Endometrium (tissue), 2 donors: ENCODE measurements around the gene TPSAB1.
"Not testable (repeated sequence)": the region's sequence is repeated elsewhere in the genome, so short reads cannot be mapped to it uniquely, and the experiment has no call there.

Experiments used
- FAIRE-seq: peaks from 2 replicates; lab custom pipeline; 2012; peaks lifted over from hg19 to GRCh38; lab: Jason Lieb, UNC
- donor health status: control.
- donor health status: control.

Gene TPSAB1

GRCh38 chr16:1240436-1240835, at the start of gene TPSAB1:
Gene TPSAB1, plus strand, starts transcription at chr16:1240705. Its CDS starts 234 bp downstream, at chr16:1240939.
- FAIRE-seq = not testable (repeated sequence)

DNA sequence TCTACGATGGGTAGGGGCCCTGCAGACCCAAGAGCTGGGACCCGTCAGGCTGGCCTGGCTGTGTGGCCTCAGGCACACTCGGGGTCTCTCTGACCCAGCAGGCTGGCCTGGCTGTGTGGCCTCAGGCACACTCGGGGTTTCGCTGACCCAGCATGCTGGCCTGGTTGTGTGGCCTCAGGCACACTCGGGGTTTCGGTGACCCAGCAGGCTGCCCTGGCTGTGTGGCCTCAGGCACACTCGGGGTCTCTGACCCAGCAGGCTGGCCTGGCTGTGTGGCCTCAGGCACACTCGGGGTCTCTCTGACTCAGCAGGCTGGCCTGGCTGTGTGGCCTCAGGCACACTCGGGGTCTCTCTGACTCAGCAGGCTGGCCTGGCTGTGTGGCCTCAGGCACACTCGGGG, 49.7 kb upstream of the TPSAB1 start:
- not testable (repeated sequence) for FAIRE-seq

DNA sequence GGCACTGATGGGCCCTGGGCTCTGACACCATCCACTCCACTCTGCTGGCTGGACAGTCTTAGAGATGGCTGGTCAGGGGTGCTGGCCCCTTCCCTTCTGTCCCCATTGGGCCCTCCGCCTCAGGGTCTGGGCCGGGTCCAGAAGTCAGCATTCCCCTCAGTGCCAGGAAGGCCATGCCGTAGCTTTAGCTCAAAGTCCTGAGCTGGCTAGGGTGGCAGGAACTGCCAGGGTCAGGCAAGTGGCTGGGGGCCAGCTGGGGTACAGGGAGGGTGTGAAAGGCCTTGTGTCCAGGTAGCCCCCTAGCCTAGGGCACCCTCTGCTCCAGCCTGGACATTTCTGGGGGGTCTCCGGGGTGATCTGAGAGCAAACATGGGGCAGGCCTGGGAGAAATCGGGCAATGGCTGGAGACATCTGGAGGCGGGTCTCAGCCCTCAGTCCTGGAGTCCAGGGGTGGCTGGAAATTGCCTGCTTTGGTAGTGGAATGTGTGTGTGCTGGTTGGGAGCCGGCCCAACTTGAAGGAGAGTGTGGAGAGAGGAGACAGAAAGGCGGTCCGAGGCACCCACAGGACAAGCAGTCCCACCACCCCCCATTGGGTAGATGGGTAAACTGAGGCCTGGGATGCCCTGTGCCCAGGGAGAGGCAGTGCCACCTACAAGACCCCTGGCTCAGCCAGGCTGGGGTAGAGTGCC, 48.0 kb upstream of the TPSAB1 start:
- FAIRE-seq = no peak

DNA sequence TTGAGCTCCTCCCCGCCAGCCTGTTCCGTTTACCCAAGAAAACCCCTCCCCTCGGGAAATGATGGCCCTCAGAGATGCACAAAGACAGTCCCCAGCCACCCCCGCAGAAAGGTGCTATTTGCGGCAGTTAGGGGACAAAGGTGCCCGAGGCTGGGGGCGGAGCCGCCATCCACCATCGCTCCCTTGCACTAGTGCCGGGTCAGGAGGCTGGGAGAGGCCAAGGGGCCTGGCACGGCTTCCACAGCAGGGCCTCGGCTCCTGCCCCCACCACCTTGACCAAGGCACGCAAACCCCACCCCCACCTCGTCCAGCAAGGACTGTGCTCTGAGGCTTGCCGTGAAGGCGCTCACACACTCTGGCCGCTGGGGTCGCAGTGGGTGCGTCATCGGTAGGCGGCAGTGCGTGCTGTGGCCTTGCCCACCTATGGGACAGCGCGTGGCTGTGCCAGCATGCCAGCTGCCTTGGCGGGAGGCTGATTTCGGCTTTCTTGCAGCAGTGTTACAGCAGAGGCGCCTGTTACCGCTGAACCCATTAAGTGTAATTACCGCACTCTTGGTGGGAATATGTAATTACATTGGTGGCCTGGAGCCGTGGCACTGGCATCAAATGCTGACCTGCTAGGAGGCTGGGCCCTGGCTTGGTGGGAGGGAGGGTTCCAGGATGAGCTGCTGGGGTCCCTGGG, 47.2 kb upstream of the TPSAB1 start:
- no peak for FAIRE-seq

GRCh38 chr16:1193825-1194581, 46.5 kb upstream of the TPSAB1 start:
- FAIRE-seq = no peak

- FAIRE-seq = no peak
Measured at GRCh38 chr16:1194665-1195392, 45.7 kb upstream of the TPSAB1 start.

DNA sequence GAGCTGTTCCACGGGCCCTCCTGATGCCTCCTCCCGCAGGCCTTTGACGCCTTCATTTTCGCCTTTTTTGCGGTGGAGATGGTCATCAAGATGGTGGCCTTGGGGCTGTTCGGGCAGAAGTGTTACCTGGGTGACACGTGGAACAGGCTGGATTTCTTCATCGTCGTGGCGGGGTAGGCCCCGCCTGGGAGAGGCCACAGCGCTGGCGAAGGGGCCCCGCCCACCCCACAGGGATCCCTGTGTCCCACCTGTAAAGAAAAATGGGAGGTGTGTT, 45.2 kb upstream of the TPSAB1 start:
- FAIRE-seq = no peak

GRCh38 chr16:1196494-1196893, 44.0 kb upstream of the TPSAB1 start:
- no peak for FAIRE-seq

GRCh38 chr16:1197237-1197866, 43.2 kb upstream of the TPSAB1 start:
- no peak for FAIRE-seq

GRCh38 chr16:1198194-1198593, 42.3 kb upstream of the TPSAB1 start:
- no peak for FAIRE-seq

DNA sequence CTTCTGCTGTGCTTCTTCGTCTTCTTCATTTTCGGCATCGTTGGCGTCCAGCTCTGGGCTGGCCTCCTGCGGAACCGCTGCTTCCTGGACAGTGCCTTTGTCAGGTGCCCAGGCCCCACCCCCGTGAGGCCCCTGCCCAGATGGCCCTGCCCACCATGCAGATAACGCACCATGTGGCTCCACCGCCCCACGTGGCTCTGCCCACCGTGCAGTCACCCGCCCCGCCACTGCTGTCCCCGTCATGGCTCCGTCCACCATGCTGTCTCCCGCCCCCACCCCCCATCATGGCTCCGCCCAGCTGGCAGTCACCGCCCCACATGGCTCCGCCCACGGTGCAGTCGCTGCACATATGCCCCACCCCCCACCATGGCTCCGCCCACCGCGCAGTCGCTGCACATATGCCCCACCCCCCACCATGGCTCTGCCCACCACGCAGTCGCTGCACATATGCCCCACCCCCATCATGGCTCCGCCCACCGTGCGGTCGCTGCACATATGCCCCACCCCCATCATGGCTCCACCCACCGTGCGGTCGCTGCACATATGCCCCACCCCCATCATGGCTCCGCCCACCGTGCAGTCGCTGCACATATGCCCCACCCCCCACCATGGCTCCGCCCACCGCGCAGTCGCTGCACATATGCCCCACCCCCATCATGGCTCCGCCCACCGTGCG, 41.7 kb upstream of the TPSAB1 start:
- not testable (repeated sequence) for FAIRE-seq

DNA sequence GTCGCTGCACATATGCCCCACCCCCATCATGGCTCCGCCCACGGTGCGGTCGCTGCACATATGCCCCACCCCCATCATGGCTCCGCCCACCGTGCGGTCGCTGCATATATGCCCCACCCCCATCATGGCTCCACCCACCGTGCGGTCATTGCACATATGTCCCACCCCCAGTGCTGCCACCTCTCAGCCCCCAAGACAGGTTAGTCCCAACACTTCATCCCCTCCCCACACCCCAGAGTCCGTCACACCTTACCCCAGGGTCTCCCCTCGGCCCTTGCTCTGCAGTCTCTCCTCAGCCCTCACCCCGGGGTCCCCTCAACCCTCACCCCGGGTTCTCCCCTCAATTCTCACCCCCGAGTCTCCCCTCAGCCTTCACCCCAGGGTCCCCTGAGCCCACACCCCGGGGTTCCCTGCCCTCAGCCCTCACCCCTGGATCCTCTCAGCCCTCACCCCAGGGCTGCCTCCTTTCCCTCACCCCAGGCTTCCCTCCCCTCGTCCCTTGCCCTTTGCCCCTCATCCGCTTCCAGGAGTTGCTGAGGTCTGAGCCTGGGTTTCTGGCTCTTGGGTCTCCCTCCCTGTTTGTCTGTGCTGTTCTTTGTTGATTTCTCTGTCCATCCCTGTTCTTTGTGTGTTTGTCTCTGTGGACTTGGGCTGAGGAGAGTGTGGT, 41.0 kb upstream of the TPSAB1 start:
- no peak for FAIRE-seq

DNA sequence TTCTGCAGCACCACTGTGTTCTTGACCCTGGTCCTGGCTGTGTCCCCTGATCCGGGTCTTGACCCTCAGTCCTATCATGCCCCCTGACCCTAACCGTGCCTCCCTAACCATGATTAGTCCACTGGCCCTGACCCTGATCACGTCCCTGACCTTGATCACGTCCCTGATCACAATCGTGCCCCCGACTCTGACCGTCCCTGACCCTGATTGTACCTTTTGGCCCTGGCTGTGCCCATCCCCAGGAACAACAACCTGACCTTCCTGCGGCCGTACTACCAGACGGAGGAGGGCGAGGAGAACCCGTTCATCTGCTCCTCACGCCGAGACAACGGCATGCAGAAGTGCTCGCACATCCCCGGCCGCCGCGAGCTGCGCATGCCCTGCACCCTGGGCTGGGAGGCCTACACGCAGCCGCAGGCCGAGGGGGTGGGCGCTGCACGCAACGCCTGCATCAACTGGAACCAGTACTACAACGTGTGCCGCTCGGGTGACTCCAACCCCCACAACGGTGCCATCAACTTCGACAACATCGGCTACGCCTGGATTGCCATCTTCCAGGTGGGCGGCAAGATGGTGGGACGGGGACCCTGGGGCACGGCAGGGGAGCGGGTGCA, 40.4 kb upstream of the TPSAB1 start:
- no peak for FAIRE-seq

- FAIRE-seq = no peak
Measured at GRCh38 chr16:1201444-1201843, 39.1 kb upstream of the TPSAB1 start.

DNA sequence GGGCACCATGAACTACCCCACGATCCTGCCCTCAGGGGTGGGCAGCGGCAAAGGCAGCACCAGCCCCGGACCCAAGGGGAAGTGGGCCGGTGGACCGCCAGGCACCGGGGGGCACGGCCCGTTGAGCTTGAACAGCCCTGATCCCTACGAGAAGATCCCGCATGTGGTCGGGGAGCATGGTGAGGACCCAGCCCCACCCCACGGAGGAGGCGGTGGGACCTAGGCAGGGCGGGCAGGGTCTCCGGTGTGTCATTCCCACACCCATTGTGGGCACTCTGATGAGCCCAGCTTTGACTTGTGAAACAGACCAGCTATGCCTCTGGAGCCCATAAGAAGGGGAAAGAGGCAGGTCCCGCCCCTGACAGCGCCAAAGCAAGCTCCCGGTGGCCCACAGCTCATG, 38.2 kb upstream of the TPSAB1 start:
- FAIRE-seq = no peak

GRCh38 chr16:1204933-1205332, 35.6 kb upstream of the TPSAB1 start:
- no peak for FAIRE-seq

DNA sequence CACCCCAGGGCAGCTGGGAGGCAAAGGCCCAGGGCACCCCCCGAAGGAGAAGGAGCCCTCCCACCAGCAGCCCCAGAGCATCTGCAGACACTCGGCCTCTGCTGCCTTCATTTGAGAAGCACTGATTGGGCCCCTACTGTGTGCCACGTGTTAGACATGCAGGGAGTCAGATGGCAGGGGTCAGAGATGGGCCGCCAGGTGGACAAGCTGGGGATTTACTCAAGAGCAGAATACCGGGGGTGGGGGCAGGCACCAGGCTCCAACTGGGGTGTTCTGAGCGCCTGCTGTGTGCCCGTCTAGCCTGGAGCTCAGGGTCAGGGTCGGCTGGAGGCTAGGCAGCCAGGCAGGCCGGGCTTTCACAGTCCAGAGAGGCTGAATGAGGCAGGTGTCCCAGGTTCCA, 34.2 kb upstream of the TPSAB1 start:
- no peak for FAIRE-seq

GRCh38 chr16:1206786-1207185, 33.7 kb upstream of the TPSAB1 start:
- no peak for FAIRE-seq

DNA sequence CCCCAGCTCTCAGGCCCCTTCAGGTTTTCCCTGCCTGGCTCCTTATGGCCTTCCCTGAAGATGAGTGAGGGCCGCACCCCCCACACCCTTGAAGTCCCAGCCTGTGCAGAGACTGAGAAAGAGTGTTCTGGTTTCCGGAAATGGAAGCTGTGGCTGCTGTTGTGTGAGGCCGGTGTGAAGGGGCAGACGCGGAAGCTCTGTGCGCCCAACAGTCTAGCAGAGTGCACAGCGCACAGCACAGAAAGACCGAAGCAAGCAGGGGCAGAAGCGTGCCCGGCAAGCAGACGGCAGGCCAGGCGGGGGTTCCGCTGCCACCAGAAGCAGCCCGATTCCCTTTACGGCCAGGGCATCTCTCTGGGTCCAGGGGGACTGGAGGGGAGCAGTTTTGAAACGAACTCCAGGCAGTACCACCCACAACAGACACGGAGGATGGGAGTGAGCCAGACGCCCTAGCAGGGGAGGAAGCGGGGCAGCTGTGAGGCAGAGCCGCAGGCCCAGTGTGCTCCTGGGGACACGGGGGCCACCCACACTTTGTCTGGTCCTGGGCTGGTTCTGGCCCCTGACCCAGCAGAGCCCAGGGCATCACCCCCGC, 32.2 kb upstream of the TPSAB1 start:
- FAIRE-seq = no peak

DNA sequence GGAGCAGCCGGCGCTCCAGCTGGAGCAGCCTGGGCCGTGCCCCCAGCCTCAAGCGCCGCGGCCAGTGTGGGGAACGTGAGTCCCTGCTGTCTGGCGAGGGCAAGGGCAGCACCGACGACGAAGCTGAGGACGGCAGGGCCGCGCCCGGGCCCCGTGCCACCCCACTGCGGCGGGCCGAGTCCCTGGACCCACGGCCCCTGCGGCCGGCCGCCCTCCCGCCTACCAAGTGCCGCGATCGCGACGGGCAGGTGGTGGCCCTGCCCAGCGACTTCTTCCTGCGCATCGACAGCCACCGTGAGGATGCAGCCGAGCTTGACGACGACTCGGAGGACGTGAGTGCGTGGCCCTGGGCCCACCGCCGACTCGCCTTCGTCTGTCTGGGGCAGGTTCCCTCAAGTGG, 31.4 kb upstream of the TPSAB1 start:
- no peak for FAIRE-seq
